Measurements from ENCODE around the gene TIMP2. TPM values are rescaled to one million over a fixed set of nuclear protein-coding genes. Genes with fewer than 3 reads are reported as not detected.
A peak's percentile ranks its signal among the peaks of the same experiment; 100 is the strongest.

Gene TIMP2
- total and polyA plus RNA-seq, 2 of the 13 experiments (the other 11 are each of a cell fraction or from before 2014, with no cell fraction given): 3.8 to 8.5 TPM

- intact Hi-C loops (cut with micrococcal nuclease; ENCODE audit: unreplicated experiment) (loop anchor here (1.0 kb wide), 2 partner anchors 18 to 38 kb away; no protein-coding TSS in a partner anchor), in situ Hi-C loops (cut with HindIII; ENCODE audit: extremely low pct_ligation_motif_present, low pct_unique_long_range_greater_than_20kb) (loop anchor here (5.0 kb wide), 1 partner anchor 89 kb away; no protein-coding TSS in a partner anchor)
- no peak overlapping the region for H2AFZ ChIP-seq (ENCODE audit: low read length)
- DNase-seq (ENCODE audit: low spot score): peak; percentile 92
- POLR2A ChIA-PET: interaction anchor here (0.7 to 3.1 kb wide), 10 partner anchors 11 to 192 kb away, joined by 3 to 18 read pairs (median 4); partner anchors contain the start of genes ENGASE and LGALS3BP
- peak overlapping the region; percentile 78 for H3K4me2 ChIP-seq (ENCODE audit: low read depth, low read length)
- peak overlapping the region; percentile 66 for H3K27ac ChIP-seq (ENCODE audit: extremely low read length, insufficient read depth, low read length)
- H3K9me3 ChIP-seq (ENCODE audit: low read length): no peaks in the 10 kb centered on the region
- no peaks in the 10 kb centered on the region for H3K79me2 ChIP-seq (ENCODE audit: insufficient read depth, low read length)
- CTCF ChIA-PET (ENCODE audit: low intra/inter-chr PET ratio, low total read pairs): interaction anchor here (1.3 kb wide), 1 partner anchor 88 kb away, joined by 7 read pairs; no protein-coding TSS in a partner anchor
- FAIRE-seq: peak; percentile 91
- no TSS peak for BruUV-seq (replicated peaks)
- H4K20me1 ChIP-seq (ENCODE audit: insufficient read depth, low read length): no peaks in the 10 kb centered on the region
- peak overlapping the region in 2 of 3 experiments; percentile 38 to 60; a peak in 5 of 6 replicates for H3K4me3 ChIP-seq (replicated peaks in 1 of 3; ENCODE audit: insufficient read depth in 1 of 3, low read depth in 2 of 3, low read length in 3 of 3)
- H3K9ac ChIP-seq (ENCODE audit: insufficient read depth, low read depth, low read length): peak overlapping the region; percentile 58
- H3K4me1 ChIP-seq (ENCODE audit: insufficient read depth, low read length): peaks cover 29% of the 10 kb centered on the region
- H3K27me3 ChIP-seq (ENCODE audit: control insufficient read depth in 1 of 2, insufficient read depth in 2 of 2, low read length in 2 of 2): no peaks in the 10 kb centered on the region
- ATAC-seq: peak; percentile 83
- WGBS (ENCODE audit: low lambda C conversion rate): 20% methylated on average over 10 of the region's 10 CpGs
- no peaks in the 10 kb centered on the region for H3K36me3 ChIP-seq (replicated peaks in 1 of 2; ENCODE audit: control insufficient read depth in 1 of 2, insufficient read depth in 2 of 2, low read length in 2 of 2)
- TF ChIP-seq XRCC5 (optimal IDR thresholded peaks at IDR 0.05; ENCODE audit: low read length): no peak
- no peak for TF ChIP-seq MYPOP (CRISPR knock-in tag; IDR thresholded peaks at IDR 0.05)
- TF ChIP-seq PLRG1 (conservative IDR thresholded peaks at IDR 0.05): no peak
- TF ChIP-seq SAP130 (CRISPR knock-in tag; IDR thresholded peaks at IDR 0.05; ENCODE audit: low read depth): peak; percentile 72; the same call in 1 of the 2 replicates
- no peak for TF ChIP-seq PRPF4 (IDR thresholded peaks at IDR 0.05; ENCODE audit: low read depth, low read length, poor library complexity, severe bottlenecking)
- peak; percentile 47; the same call in 1 of the 2 replicates for TF ChIP-seq DRAP1 (CRISPR knock-in tag; IDR thresholded peaks at IDR 0.05)
- TF ChIP-seq TAF15 (IDR thresholded peaks at IDR 0.05; ENCODE audit: low read depth, low read length, poor library complexity, severe bottlenecking): peak; percentile 43
- peak; percentile 31; the same call in 1 of the 2 replicates for TF ChIP-seq THAP9 (CRISPR knock-in tag; IDR thresholded peaks at IDR 0.05; ENCODE audit: borderline replicate concordance)
- 0 out of 2 replicates have a peak, but pooled peaks have one; percentile 22 for TF ChIP-seq JUND (CRISPR knock-in tag; IDR thresholded peaks at IDR 0.05)
- 0 out of 2 replicates have a peak, but pooled peaks have one; percentile 15 for TF ChIP-seq ZNF776 (CRISPR knock-in tag; IDR thresholded peaks at IDR 0.05)
- peak; percentile 67; the same call in 1 of the 2 replicates for TF ChIP-seq ZNF770 (CRISPR knock-in tag; IDR thresholded peaks at IDR 0.05)
- 0 out of 2 replicates have a peak, but pooled peaks have one; percentile 7 for TF ChIP-seq ARHGAP35 (CRISPR knock-in tag; IDR thresholded peaks at IDR 0.05; ENCODE audit: borderline replicate concordance)
- TF ChIP-seq MEIS1 (CRISPR knock-in tag; IDR thresholded peaks at IDR 0.05; ENCODE audit: borderline replicate concordance): no peak
- TF ChIP-seq ZBTB39 (CRISPR knock-in tag; IDR thresholded peaks at IDR 0.05): no peak
Observed at GRCh38 chr17:78883089-78883532, 42.1 kb downstream of the TIMP2 start.
